HG03280 (cell line): ENCODE data around the gene ADCY9.
"Not testable (repeated sequence)": the region's sequence is repeated elsewhere in the genome, so short reads cannot be mapped to it uniquely, and the experiment has no call there.

Experiments used
- ATAC-seq: cut with Tn5 transposase; IDR thresholded peaks from one replicate; pipeline ENCODE4 v1.9.1; 2021; ENCODE audit warnings: mild to moderate bottlenecking, moderate library complexity; ENCODE audit not compliant: unreplicated experiment

Gene ADCY9

GRCh38 chr16:4071686-4072561, 44.3 kb downstream of the ADCY9 start:
- no peak for ATAC-seq

- no peak for ATAC-seq
Measured at GRCh38 chr16:4070936-4071335, 45.3 kb downstream of the ADCY9 start.

GRCh38 chr16:4067262-4068001, 48.8 kb downstream of the ADCY9 start:
- ATAC-seq: no peak

- ATAC-seq: no peak
Measured at GRCh38 chr16:4064950-4065352, 51.3 kb downstream of the ADCY9 start.

DNA sequence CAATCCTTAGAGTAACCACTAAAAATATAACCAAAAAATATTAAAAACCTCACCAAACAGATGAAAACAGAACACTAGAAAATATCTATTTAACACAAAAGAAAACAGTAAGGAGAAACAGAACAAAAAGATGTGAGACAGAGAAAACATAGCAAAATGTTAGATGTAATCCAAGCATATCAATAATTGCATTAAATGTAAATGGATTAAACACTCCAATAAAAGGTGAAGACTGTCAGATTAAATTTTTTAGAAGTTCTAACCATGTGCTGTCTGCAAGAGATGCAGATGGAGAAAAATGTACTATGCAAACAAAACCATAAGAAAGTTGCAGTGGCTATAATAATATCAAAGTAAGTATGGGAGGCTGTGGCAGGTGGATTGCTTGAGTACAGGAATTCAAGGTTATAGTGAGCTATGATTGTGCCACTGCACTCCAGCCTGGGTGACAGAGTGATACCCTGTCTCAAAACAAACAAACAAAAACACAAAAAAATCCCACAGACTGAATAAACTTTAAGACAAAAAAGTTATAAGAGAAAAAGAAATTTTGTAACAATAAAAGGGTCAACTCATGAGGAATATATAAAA, 53.9 kb downstream of the ADCY9 start:
- ATAC-seq: no peak

GRCh38 chr16:4060823-4061222, 55.4 kb downstream of the ADCY9 start:
- ATAC-seq: no peak

GRCh38 chr16:4060009-4060408, 56.2 kb downstream of the ADCY9 start:
- ATAC-seq: no peak

GRCh38 chr16:4058386-4058785, 57.9 kb downstream of the ADCY9 start:
- no peak for ATAC-seq

DNA sequence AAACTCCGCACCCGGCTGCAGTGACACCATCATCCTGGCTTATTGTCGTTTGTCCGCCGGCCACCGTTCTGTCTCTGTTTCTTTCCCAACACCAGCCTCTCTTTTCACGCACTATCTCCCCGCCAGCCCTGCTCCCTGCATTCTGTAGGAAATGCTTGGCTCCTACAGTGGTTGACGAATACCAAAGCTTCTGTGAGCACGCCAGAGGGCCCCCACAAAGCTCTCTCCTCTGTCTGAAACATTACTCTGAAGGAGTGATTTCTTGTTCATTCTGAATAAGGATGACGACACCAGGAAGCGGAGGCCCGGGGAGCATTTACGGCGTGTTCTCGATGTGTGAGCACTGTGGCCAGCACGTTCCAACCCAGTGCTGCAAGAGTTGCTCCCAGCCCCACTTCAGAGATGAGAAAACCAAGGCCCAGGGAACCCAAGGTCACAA, 58.8 kb downstream of the ADCY9 start:
- no peak for ATAC-seq

DNA sequence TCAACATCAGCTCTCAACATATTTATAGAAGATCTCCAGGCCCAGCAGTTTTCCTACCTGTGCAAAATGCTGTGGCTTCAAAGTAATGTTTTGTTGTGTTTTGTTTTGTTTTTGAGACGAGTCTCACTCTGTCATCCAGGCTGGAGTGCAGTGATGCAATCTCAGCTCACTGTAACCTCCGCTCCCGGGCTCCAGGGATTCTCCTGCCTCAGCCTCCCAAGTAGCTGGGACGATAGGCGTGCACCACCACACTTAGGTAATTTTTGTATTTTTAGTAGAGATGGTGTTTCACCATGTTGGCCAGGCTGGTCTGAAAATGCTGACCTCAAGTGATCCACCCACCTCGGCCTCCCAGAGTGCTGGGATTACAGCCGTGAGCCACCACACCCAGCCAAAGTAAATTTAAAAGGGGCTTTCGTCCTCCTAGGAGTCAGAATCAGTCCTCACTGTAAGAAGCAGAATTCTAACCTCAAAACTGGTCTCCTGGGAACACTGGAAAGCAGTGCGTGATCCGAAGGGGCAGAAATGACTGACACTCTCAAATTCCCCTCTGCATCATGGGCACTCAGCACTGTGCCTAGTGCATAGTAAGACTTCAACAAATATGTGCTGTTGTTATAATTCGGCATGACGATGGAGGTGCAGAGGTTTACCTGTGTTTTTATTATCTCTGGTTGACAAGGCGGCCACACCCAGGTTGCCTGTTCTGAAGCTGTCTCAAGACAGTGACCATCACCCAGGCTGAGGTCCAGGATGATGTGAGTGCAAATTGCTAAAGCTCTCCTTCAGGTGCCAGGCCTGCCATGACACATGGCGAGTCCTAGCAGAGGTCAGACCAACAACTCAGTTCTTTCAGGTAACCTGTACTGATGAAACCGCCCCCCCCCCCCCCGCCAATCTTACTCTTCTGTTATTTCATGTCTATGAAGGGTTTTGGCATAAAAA, 59.8 kb downstream of the ADCY9 start:
- ATAC-seq: no peak

GRCh38 chr16:4055748-4056147, 60.5 kb downstream of the ADCY9 start:
- ATAC-seq: no peak

DNA sequence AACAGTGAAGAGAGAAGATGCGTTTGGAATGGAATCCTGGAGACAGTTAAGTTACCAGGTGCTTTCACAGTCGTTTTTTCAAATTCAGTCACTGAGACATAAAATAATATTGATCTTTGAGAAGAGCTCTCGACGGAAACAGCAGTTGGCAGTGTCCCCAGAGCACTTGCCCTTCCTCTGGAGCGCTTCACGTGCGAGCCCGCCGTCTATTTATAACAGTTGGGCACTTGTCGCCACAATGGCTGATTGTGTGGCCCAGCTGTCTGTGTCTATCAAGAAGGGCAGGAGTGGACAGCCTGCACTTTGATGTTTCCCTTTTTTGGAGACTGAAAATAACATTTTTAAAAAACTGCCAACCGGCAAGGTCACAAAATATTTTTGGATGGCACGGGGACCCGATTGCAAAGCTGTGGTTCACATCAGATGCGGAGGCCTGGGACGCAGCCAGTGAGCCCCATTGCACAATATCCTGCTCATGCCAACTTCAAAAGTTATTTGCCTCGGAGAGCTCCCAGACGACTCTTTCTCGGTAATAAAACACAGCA, 62.9 kb downstream of the ADCY9 start:
- no peak for ATAC-seq

DNA sequence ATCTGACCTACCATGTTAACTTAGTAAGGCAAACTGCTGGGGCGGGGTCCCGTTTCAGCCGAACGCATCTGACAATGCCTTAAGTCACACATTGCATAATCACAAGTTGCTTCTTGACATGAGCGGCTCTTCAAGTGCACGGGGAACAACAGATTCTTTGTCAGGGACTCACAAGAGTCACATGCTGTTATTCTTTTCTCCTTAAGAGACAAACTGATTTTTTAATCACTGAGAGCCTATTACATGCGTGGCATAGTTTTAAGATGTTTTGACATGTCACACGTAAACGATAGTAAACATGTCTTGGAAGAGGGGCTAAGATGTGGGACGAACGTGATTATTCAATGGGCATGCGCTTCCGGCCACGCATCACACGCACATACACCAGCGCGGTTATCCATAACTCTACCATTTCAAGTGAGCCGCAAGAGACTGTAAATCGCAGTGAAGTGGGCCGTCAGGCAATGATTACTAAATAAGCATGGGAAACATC, 63.4 kb downstream of the ADCY9 start:
- ATAC-seq: no peak

GRCh38 chr16:4052096-4052495, 64.1 kb downstream of the ADCY9 start:
- no peak for ATAC-seq

- ATAC-seq: no peak
Measured at GRCh38 chr16:4051591-4051990, 64.7 kb downstream of the ADCY9 start.

- no peak for ATAC-seq
Measured at GRCh38 chr16:4049031-4049430, 67.2 kb downstream of the ADCY9 start.

- ATAC-seq: no peak
Measured at GRCh38 chr16:4048481-4048880, 67.8 kb downstream of the ADCY9 start.

- no peak for ATAC-seq
Measured at GRCh38 chr16:4046221-4046620, 70.0 kb downstream of the ADCY9 start.

DNA sequence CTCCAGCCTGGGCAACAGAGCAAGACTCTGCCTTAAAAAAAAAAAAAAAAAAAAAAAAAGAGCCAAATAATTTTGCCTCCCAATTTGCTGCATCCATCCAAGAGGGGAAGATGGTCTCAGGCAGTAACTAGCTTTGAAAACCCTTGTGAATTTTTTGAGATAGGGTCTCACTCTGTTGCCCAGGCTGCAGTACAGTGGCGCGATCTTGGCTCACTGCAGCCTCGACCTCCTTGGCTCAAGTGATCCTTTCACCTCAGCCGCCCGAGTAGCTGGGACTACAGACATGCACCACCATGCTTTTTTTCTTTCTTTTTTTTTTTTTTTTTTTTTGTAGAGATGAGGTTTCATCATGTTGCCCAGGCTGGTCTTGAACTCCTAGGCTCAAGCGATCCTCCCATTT, 70.7 kb downstream of the ADCY9 start:
- ATAC-seq: not testable (repeated sequence)

DNA sequence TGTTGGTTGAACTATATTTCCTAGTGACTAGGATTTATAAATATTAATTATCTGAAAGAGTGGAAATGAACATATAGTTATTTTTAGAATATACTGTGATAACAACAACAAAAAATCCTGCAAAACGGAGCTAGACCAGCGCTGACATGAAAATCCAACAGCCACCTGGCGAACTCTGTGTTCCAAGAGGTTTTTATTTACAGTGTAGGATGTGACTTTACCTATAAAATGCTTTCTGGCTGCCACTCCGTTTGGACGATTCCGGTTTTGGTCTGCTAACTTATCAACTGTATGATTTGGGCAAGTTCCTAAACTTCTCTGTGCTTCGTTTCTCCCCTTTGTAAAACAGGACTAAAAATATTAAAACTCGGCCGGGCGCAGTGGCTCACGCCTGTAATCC, 73.7 kb downstream of the ADCY9 start:
- ATAC-seq: no peak
